Nephron progenitor cell (in vitro differentiated cells): ENCODE measurements around the gene OSTM1.

ENCODE experiments used
- DNase-seq: peaks from one replicate; pipeline ENCODE4 v3.0.0; 2021
- H3K27ac Mint-ChIP-seq: 2 replicates; pipeline ENCODE4 v1.8.0; 2021; ENCODE audit warnings: mild to moderate bottlenecking, moderate library complexity, mixed read lengths
- H3K27me3 Mint-ChIP-seq: 2 replicates; pipeline ENCODE4 v1.8.0; 2021; ENCODE audit warnings: mild to moderate bottlenecking, low read depth, mixed read lengths; ENCODE audit not compliant: poor library complexity
- H3K36me3 Mint-ChIP-seq: 2 replicates; pipeline ENCODE4 v1.8.0; 2021; ENCODE audit warnings: low read depth, mixed read lengths
- H3K4me1 Mint-ChIP-seq: 2 replicates; pipeline ENCODE4 v1.8.0; 2021; ENCODE audit warnings: mixed read lengths
- H3K4me3 Mint-ChIP-seq: 2 replicates; pipeline ENCODE4 v1.8.0; 2021; ENCODE audit warnings: mild to moderate bottlenecking, moderate library complexity, mixed read lengths
- H3K9me3 Mint-ChIP-seq: 2 replicates; pipeline ENCODE4 v1.8.0; 2021; ENCODE audit warnings: mild to moderate bottlenecking, moderate library complexity, mixed read lengths
- CTCF ChIP-seq: fragments of 200-600 bp; sonication (generic); IDR thresholded peaks from 2 replicates; pipeline ENCODE4 v1.5.0; 2021; ENCODE audit warnings: antibody characterized with exemption

The OSTM1 gene

GRCh38 chr6:108093781-108094300 lies 19.3 kb upstream of the OSTM1 start:
- DNase-seq, result no peak
- Mint-ChIP-seq H3K27me3 (peaks cover 24% of the 10 kb centered on the region), H3K4me1 (no peaks in the 10 kb centered on the region), H3K9me3 (no peaks in the 10 kb centered on the region), H3K4me3 (no peak overlapping the region), H3K36me3 (no peaks in the 10 kb centered on the region), H3K27ac (no peak overlapping the region)
- TF ChIP-seq CTCF, result no peak

GRCh38 chr6:108091288-108091687 lies 16.7 kb upstream of the OSTM1 start:
- H3K4me1 Mint-ChIP-seq, result no peaks in the 10 kb centered on the region
- H3K4me3 Mint-ChIP-seq, result no peak overlapping the region
- H3K36me3 Mint-ChIP-seq, result no peaks in the 10 kb centered on the region
- H3K27me3 Mint-ChIP-seq, result peaks cover 17% of the 10 kb centered on the region
- no peak for DNase-seq
- H3K27ac Mint-ChIP-seq, result peak overlapping the region; percentile 44
- no peak for TF ChIP-seq CTCF
- H3K9me3 Mint-ChIP-seq, result no peaks in the 10 kb centered on the region

- no peaks in the 10 kb centered on the region for H3K36me3 Mint-ChIP-seq
- no peak for TF ChIP-seq CTCF
Measured at GRCh38 chr6:108083349-108083748, 8.8 kb upstream of the OSTM1 start.

GRCh38 chr6:108082539-108082938 lies 8.0 kb upstream of the OSTM1 start:
- Mint-ChIP-seq H3K27ac (no peak overlapping the region), H3K36me3 (no peaks in the 10 kb centered on the region), H3K9me3 (no peaks in the 10 kb centered on the region), H3K4me3 (no peak overlapping the region), H3K4me1 (no peaks in the 10 kb centered on the region), H3K27me3 (peaks cover 17% of the 10 kb centered on the region)
- no peak for TF ChIP-seq CTCF
- DNase-seq, result no peak

More at GRCh38 chr6:108083349-108083748, 8.8 kb upstream of the OSTM1 start:
- DNase-seq, result no peak
- H3K4me3 Mint-ChIP-seq, result no peak overlapping the region
- no peak overlapping the region for H3K27ac Mint-ChIP-seq
- no peaks in the 10 kb centered on the region for H3K4me1 Mint-ChIP-seq
- peaks cover 18% of the 10 kb centered on the region for H3K27me3 Mint-ChIP-seq
- H3K9me3 Mint-ChIP-seq, result no peaks in the 10 kb centered on the region

GRCh38 chr6:108080010-108080780 lies 5.7 kb upstream of the OSTM1 start:
- Mint-ChIP-seq H3K36me3 (no peaks in the 10 kb centered on the region), H3K27ac (no peak overlapping the region), H3K4me3 (no peak overlapping the region), H3K4me1 (peaks cover under 1% of the 10 kb centered on the region), H3K9me3 (no peaks in the 10 kb centered on the region), H3K27me3 (peaks cover 17% of the 10 kb centered on the region)
- TF ChIP-seq CTCF, result no peak
- no peak for DNase-seq

- TF ChIP-seq CTCF, result no peak
- H3K27me3 Mint-ChIP-seq, result peaks cover 14% of the 10 kb centered on the region
- no peaks in the 10 kb centered on the region for H3K9me3 Mint-ChIP-seq
- no peak for DNase-seq
- H3K4me3 Mint-ChIP-seq, result no peak overlapping the region
- H3K4me1 Mint-ChIP-seq, result peaks cover 14% of the 10 kb centered on the region
- no peaks in the 10 kb centered on the region for H3K36me3 Mint-ChIP-seq
- H3K27ac Mint-ChIP-seq, result no peak overlapping the region
Measured at GRCh38 chr6:108078191-108078590, 3.6 kb upstream of the OSTM1 start.
